Panc1 (cell line): ENCODE results near the gene PCNX1.

ENCODE experiments used
- CTCF ChIP-seq: fragments of 450-650 bp; IDR thresholded peaks from 2 replicates; pipeline ENCODE4 v1.5.1; 2017; ENCODE audit warnings: mild to moderate bottlenecking
- POLR2AphosphoS5 ChIP-seq: IDR thresholded peaks from 2 replicates; pipeline ENCODE4 v1.6.1; 2012; ENCODE audit warnings: mild to moderate bottlenecking, low read depth, low read length, moderate library complexity
- TF ChIP-seq, protein P1 (sequence below), 2 experiments: IDR thresholded peaks; 2 replicates each; pipeline ENCODE4 v1.6.1; 2011 to 2012; ENCODE audit warnings: low read depth in 2 of 2, control low read depth in 1 of 2, low read length in 1 of 2, mild to moderate bottlenecking in 1 of 2, moderate library complexity in 1 of 2; ENCODE audit not compliant: insufficient read depth in 1 of 2

GRCh38 chr14:70894868-70895267 lies 12.4 kb upstream of the PCNX1 start:
- TF ChIP-seq CTCF (no peak), POLR2AphosphoS5 (no peak)
- TF ChIP-seq, protein P1, sequence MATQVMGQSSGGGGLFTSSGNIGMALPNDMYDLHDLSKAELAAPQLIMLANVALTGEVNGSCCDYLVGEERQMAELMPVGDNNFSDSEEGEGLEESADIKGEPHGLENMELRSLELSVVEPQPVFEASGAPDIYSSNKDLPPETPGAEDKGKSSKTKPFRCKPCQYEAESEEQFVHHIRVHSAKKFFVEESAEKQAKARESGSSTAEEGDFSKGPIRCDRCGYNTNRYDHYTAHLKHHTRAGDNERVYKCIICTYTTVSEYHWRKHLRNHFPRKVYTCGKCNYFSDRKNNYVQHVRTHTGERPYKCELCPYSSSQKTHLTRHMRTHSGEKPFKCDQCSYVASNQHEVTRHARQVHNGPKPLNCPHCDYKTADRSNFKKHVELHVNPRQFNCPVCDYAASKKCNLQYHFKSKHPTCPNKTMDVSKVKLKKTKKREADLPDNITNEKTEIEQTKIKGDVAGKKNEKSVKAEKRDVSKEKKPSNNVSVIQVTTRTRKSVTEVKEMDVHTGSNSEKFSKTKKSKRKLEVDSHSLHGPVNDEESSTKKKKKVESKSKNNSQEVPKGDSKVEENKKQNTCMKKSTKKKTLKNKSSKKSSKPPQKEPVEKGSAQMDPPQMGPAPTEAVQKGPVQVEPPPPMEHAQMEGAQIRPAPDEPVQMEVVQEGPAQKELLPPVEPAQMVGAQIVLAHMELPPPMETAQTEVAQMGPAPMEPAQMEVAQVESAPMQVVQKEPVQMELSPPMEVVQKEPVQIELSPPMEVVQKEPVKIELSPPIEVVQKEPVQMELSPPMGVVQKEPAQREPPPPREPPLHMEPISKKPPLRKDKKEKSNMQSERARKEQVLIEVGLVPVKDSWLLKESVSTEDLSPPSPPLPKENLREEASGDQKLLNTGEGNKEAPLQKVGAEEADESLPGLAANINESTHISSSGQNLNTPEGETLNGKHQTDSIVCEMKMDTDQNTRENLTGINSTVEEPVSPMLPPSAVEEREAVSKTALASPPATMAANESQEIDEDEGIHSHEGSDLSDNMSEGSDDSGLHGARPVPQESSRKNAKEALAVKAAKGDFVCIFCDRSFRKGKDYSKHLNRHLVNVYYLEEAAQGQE (IDR thresholded peaks at IDR 0.05; ENCODE audit: insufficient read depth in 1 of 2, low read depth in 2 of 2, low read length in 1 of 2), result no peak
